Astrocyte of the spinal cord (primary cell): ENCODE results near the gene ALMS1.
A peak's percentile ranks its signal among the peaks of the same experiment; 100 is the strongest.
"Not testable (repeated sequence)": the region's sequence is repeated elsewhere in the genome, so short reads cannot be mapped to it uniquely, and the experiment has no call there.

Experiments used
- DNase-seq: peaks from one replicate; pipeline ENCODE4 v3.0.0; 2011; ENCODE audit warnings: low read depth, low spot score
- H3K4me3 ChIP-seq: 2 replicates; pipeline ENCODE4 v1.5.1; 2011; ENCODE audit warnings: low read depth, mild to moderate bottlenecking, low read length, moderate library complexity
- in situ Hi-C: cut with HindIII; loops from 2 replicates; pipeline ENCODE4 v1.10.0; 2017; ENCODE audit warnings: low sequenced_read_pairs
- TF ChIP-seq, protein P1 (sequence below): IDR thresholded peaks from 2 replicates; pipeline ENCODE4 v1.5.1; 2012; ENCODE audit warnings: low read depth, mild to moderate bottlenecking, low read length, inconsistent platforms

Gene ALMS1

DNA sequence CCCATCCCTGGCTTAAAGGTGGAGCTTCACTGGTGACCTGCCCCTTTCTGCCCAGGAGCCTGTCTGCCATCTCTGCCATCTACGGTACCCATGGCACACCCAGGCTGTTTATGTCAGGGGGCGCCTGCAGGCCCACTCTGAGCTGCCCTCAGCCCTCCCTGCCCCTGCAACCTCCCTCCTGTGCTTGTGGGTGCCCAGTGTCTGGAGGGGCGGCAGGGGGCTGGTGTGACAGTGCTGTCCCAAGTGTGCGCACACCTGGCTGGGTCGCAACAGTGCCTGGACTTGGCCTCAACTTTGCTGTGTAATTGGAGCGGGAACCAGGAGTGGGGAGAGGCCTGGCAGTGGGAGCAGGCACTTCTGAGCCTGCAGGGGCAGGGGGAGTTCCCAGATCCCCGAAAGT, 102.4 kb downstream of the ALMS1 start:
- no peak for DNase-seq
- in situ Hi-C loops, result no loop called here
- no peak overlapping the region for H3K4me3 ChIP-seq
- TF ChIP-seq, protein P1, sequence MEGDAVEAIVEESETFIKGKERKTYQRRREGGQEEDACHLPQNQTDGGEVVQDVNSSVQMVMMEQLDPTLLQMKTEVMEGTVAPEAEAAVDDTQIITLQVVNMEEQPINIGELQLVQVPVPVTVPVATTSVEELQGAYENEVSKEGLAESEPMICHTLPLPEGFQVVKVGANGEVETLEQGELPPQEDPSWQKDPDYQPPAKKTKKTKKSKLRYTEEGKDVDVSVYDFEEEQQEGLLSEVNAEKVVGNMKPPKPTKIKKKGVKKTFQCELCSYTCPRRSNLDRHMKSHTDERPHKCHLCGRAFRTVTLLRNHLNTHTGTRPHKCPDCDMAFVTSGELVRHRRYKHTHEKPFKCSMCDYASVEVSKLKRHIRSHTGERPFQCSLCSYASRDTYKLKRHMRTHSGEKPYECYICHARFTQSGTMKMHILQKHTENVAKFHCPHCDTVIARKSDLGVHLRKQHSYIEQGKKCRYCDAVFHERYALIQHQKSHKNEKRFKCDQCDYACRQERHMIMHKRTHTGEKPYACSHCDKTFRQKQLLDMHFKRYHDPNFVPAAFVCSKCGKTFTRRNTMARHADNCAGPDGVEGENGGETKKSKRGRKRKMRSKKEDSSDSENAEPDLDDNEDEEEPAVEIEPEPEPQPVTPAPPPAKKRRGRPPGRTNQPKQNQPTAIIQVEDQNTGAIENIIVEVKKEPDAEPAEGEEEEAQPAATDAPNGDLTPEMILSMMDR, result no peak

DNA sequence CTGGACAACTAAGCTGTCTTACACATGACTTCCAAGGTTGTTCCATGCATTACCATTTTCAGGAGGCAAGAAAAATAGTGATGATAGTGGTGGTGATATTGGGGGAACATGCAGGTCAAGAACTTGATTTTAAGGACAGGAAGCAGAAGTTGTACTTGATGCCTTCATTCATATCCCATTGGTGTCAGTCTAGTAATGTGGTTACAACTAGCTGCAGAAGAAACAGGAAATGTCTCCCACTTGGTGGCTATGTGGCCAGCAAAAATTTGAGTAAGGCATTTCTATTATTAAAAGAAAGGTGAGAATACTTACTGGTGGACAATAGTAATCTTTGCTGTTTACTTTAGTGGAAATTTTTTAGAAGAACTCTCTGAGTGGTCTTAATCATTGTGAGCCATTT, 103.4 kb downstream of the ALMS1 start:
- TF ChIP-seq, protein P1, result no peak
- no peak overlapping the region for H3K4me3 ChIP-seq
- in situ Hi-C loops, result no loop called here
- DNase-seq, result no peak

DNA sequence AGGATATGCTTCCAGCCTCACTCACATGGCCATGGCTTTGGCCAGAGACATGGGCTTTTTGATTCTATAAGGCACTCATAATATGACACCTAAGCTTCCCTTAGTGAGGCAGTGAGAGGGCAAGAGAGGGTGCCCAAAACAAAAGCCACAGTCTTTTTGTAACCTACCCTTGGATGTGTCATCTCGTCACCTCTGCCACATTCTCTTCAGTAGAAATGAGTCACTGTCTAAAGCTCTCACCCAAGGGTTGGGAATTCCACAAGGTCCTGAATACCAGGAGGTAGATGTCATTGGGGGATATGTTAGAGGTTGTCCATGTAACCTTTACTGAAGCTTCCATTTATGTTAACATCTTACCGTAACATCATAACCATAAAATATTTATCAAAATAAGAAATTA, 108.4 kb downstream of the ALMS1 start:
- TF ChIP-seq, protein P1, result no peak
- in situ Hi-C loops, result no loop called here
- no peak overlapping the region for H3K4me3 ChIP-seq
- peak; percentile 33 for DNase-seq

DNA sequence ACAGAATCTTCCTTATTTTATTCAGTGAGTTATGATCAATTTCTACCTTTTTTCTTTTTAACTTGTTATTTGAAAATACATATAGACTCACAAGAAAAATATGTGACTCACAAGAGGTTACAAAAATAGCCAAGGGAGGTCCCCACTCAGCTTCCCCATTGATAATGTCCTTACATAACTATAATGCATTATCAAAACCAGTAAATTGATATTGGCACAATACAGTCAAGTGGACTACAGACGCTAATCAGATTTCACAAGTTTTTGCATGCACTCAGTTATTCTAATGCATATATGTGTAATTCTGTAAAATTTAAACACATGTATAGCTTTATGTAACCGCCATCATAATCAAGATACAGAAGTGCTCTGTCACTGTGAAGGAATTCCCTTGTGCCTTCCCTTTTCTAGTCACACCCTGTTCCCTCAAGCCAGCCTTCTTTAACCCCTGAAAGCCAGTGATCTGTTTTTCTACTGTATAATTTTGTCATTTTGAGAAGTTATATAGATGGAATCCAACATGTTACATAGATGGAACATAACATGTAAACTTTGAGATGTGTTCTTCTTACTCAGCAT, 118.4 kb downstream of the ALMS1 start:
- H3K4me3 ChIP-seq, result no peak overlapping the region
- TF ChIP-seq, protein P1, result no peak
- in situ Hi-C loops, result no loop called here
- DNase-seq, result no peak

DNA sequence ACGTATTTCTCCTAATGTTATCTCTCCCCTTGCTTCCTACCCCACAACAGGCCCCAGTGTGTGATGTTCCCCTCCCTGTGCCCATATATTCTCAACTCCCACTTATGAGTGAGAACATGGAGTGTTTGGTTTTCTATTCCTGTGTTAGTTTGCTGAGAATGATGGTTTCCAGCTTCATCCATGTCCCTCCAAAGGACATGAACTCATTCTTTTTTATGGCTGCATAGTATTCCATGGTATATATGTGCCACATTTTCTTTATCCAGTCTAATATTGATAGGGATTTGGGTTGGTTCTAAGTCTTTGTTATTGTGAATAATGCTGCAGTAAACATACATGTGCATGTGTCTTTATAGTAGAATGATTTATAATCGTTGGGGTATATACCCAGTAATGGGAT, 119.2 kb downstream of the ALMS1 start:
- DNase-seq, H3K4me3 ChIP-seq, in situ Hi-C loops: not testable (repeated sequence)

DNA sequence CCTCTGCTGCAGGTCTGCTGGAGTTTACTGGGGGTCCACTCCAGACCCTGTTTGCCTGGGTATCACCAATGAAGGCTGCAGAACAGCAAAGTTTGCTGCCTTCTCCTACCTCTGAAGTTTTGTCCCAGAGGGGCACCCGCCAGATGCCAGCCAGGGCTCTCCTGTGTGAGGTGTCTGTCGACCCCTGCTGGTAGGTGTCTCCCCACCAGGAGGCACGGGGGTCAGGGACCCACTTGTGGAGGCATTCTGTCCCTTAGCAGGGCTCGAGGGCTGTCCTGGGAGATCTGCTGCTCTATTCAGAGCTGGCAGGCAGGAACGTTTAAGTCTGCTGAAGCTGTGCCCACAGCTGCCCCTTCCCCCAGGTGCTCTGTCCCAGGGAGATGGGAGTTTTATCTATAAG, 124.8 kb downstream of the ALMS1 start:
- H3K4me3 ChIP-seq, in situ Hi-C loops, DNase-seq: not testable (repeated sequence)

DNA sequence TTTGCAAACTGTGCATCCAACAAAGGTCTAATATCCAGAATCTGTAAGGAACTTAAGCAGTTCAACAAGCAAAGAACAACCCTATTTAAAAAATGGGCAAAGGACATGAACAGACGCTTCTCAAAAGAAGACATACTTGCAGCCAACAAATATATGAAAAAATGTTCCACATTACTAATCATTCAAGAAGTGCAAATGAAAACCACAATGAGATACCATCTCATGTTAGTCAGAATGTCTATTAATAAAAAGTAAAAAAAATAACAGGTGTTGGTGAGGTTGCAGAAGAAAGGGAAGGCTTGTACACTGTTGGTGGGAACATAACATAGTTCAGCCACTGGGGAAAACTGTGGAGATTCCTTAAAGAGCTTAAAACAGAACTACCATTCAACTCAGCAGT, 130.4 kb downstream of the ALMS1 start:
- TF ChIP-seq, protein P1, result no peak
- in situ Hi-C loops, result no loop called here
- H3K4me3 ChIP-seq, result no peak overlapping the region
- DNase-seq, result peak; percentile 22

DNA sequence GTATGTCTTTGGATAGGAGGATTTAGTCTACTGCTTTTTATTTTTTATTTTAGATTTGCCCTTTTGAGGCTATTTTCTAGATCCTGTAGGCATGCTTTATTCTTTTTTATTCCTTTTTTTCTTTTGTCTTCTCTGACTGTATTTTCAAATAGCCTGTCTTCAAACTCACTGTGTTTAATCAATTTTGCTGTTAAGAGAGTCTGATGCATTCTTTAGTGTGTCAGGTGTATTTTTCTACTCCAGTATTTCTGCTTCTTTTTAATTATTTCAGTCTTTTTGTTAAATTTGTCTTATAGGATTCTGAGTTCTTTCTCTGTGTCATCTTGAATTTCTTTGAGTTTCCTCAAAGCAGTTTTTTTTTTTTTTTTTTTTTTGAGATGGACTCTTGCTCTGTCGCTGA, 143.1 kb downstream of the ALMS1 start:
- H3K4me3 ChIP-seq, result no peak overlapping the region
- TF ChIP-seq, protein P1, result no peak
- DNase-seq, result no peak
- in situ Hi-C loops, result no loop called here

DNA sequence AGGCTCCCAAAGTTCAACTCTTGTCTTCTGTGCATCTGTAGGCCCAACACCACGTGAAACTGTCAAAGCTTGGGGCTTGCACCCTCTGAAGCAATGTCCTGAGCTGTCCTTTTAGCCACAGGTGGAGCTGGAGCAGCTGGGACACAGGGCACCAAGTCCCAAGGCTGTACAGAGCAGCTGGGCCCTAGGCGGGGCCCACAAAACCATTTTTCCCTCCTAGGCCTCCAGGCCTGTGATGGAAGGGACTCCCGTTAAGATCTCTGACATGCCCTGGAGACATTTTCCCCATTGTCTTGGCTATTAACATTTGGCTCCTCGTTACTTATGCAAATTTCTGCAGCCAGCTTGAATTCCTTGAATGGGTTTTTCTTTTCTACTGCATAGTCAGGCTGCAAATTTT, 145.1 kb downstream of the ALMS1 start:
- H3K4me3 ChIP-seq, DNase-seq, in situ Hi-C loops: not testable (repeated sequence)
